HCT116 (cell line): ENCODE measurements around the gene TNFRSF17. TPM values are rescaled to one million over a fixed set of nuclear protein-coding genes. Genes with fewer than 3 reads are reported as not detected.

Source experiments
- ATAC-seq: fragments of 200-7000 bp; cut with Tn5 transposase; 2 replicates; pipeline ENCODE4 v1.9.1; 2020; ENCODE audit warnings: mild to moderate bottlenecking, moderate library complexity
- BruUV-seq: library from RNA; stranded (reverse); fragments of 400-500 nt; replicated peaks from 2 replicates; lab custom pipeline; 2021; lab: Mats Ljungman, UMichigan
- CTCF ChIA-PET: fragments of 300-600 bp; sonication (Branson Sonifier 250); formaldehyde crosslinking; loops from one replicate; lab custom pipeline; 2021; ENCODE audit warnings: antibody characterized with exemption; lab: Charles Lee
- POLR2A ChIA-PET: fragments of 300-600, 350-600 bp; sonication (Branson Sonifier 250); formaldehyde crosslinking; loops from one replicate; lab custom pipeline; 2021; ENCODE audit warnings: antibody characterized with exemption; lab: Charles Lee
- RAD21 ChIA-PET, 2 experiments: fragments of 300-600 bp; sonication (Branson Sonifier 250); formaldehyde crosslinking; loops; one replicate each; lab custom pipeline; 2023; ENCODE audit warnings: low total read pairs in 2 of 2; ENCODE audit not compliant: uncharacterized antibody in 2 of 2, unreplicated experiment in 2 of 2, low non-redundant PET in 1 of 2; lab: Charles Lee
- DNase-seq: peaks from one replicate; pipeline ENCODE4 v3.0.0-alpha.2; 2010; ENCODE audit warnings: low read depth, low spot score
- H2AFZ ChIP-seq: fragments of 200-600 bp; shearing (Covaris generic), sonication (generic); 2 replicates; pipeline ENCODE4 v1.6.1; 2017; ENCODE audit warnings: low read depth, mixed run types, mixed read lengths, antibody characterized with exemption, low read length; ENCODE audit not compliant: poor library complexity, severe bottlenecking
- H3K27ac ChIP-seq: 2 replicates; pipeline ENCODE4 v1.5.1; 2012; ENCODE audit warnings: low read depth, low read length
- H3K27me3 ChIP-seq: fragments of 200-600 bp; sonication (generic); 2 replicates; pipeline ENCODE4 v1.6.1; 2016; ENCODE audit warnings: mixed run types, low read length, mixed read lengths; ENCODE audit not compliant: insufficient read depth
- H3K36me3 ChIP-seq, 2 experiments: fragments of 200-500 bp in 1 of 2; fragments of 200-600 bp in 1 of 2; sonication (Bioruptor generic) in 1 of 2; sonication (generic) in 1 of 2; 2 replicates each; pipeline versions ENCODE4 v1.5.1 to v1.6.1; 2014 to 2016; ENCODE audit warnings: low read length in 2 of 2, inconsistent platforms in 1 of 2, mixed read lengths in 1 of 2, mixed run types in 1 of 2; ENCODE audit not compliant: insufficient read depth in 2 of 2, control insufficient read depth in 1 of 2
- H3K4me1 ChIP-seq, 2 experiments: fragments of 200-600 bp in 1 of 2; sonication (generic) in 1 of 2; 2 replicates each; pipeline versions ENCODE4 v1.5.1 to v1.6.1; 2012 to 2017; ENCODE audit warnings: low read length in 2 of 2, inconsistent platforms in 1 of 2, mild to moderate bottlenecking in 1 of 2, mixed read lengths in 1 of 2, mixed run types in 1 of 2, moderate library complexity in 1 of 2; ENCODE audit not compliant: insufficient read depth in 2 of 2, control insufficient read depth in 1 of 2
- H3K4me2 ChIP-seq: fragments of 200-600 bp; sonication (generic); 2 replicates; pipeline ENCODE4 v1.6.1; 2017; ENCODE audit warnings: mixed run types, low read length, mixed read lengths
- H3K4me3 ChIP-seq, 2 experiments: fragments of 200-600 bp in 1 of 2; sonication (generic) in 1 of 2; replicated peaks in 1 of 2; 2 replicates each; pipeline ENCODE4 v1.5.1; 2011 to 2016; ENCODE audit warnings: low read length in 2 of 2, control low read depth in 1 of 2, low read depth in 1 of 2, mild to moderate bottlenecking in 1 of 2, mixed read lengths in 1 of 2, mixed run types in 1 of 2
- H3K79me2 ChIP-seq: fragments of 200-600 bp; sonication (generic); 2 replicates; pipeline ENCODE4 v1.6.1; 2017; ENCODE audit warnings: mild to moderate bottlenecking, mixed run types, low read length, moderate library complexity, mixed read lengths; ENCODE audit not compliant: insufficient read depth
- H3K9ac ChIP-seq: fragments of 200-600 bp; sonication (generic); 2 replicates; pipeline ENCODE4 v1.6.1; 2016; ENCODE audit warnings: low read length, mixed read lengths
- H3K9me2 ChIP-seq: fragments of 200-600 bp; sonication (generic), shearing (Covaris generic); 2 replicates; pipeline ENCODE4 v1.6.1; 2017; ENCODE audit warnings: mixed run types, mild to moderate bottlenecking, moderate library complexity; ENCODE audit not compliant: insufficient read depth
- H3K9me3 ChIP-seq, 2 experiments: fragments of 200-500 bp in 1 of 2; fragments of 200-600 bp in 1 of 2; sonication (Bioruptor generic) in 1 of 2; sonication (generic) in 1 of 2; 2 replicates each; pipeline ENCODE4 v1.6.1; 2014 to 2017; ENCODE audit warnings: low read length in 2 of 2, mixed read lengths in 2 of 2, inconsistent platforms in 1 of 2, low read depth in 1 of 2, mild to moderate bottlenecking in 1 of 2, mixed run types in 1 of 2, moderate library complexity in 1 of 2; ENCODE audit not compliant: control insufficient read depth in 1 of 2, insufficient read depth in 1 of 2
- H4K20me1 ChIP-seq: fragments of 200-600 bp; sonication (generic), shearing (Covaris generic); 2 replicates; pipeline ENCODE4 v1.6.1; 2017; ENCODE audit warnings: mixed run types, mild to moderate bottlenecking, moderate library complexity; ENCODE audit not compliant: insufficient read depth
- ATF3 ChIP-seq: IDR thresholded peaks from 2 replicates; pipeline ENCODE4 v1.6.1; 2012
- CBX3 ChIP-seq: IDR thresholded peaks from 2 replicates; pipeline ENCODE4 v1.6.1; 2012; ENCODE audit warnings: low read depth
- CEBPB ChIP-seq: IDR thresholded peaks from 2 replicates; pipeline ENCODE4 v1.6.1; 2012; ENCODE audit warnings: low read depth
- CTCF ChIP-seq, 3 experiments: fragments of 200-600 bp in 1 of 3; sonication (generic) in 1 of 3; IDR thresholded peaks in 2 of 3; conservative IDR thresholded peaks in 1 of 3; 2 replicates each; pipeline ENCODE4 v1.5.1; 2012 to 2017; ENCODE audit warnings: low read depth in 2 of 3, low read length in 2 of 3, antibody characterized with exemption in 1 of 3, borderline replicate concordance in 1 of 3, control low read depth in 1 of 3, mild to moderate bottlenecking in 1 of 3, mixed read lengths in 1 of 3, mixed run types in 1 of 3, moderate library complexity in 1 of 3; ENCODE audit not compliant: insufficient read depth in 1 of 3
- EGR1 ChIP-seq: IDR thresholded peaks from 2 replicates; pipeline ENCODE4 v1.6.1; 2012; ENCODE audit warnings: low read depth
- EZH2 ChIP-seq: fragments of 200-600 bp; sonication (generic); IDR thresholded peaks from 2 replicates; pipeline ENCODE4 v1.6.1; 2017; ENCODE audit warnings: antibody characterized with exemption, mixed run types
- EZH2phosphoT487 ChIP-seq: fragments of 200-600 bp; IDR thresholded peaks from 2 replicates; pipeline ENCODE4 v1.6.1; 2018; ENCODE audit warnings: antibody characterized with exemption, borderline replicate concordance
- FOSL1 ChIP-seq: IDR thresholded peaks from 2 replicates; pipeline ENCODE4 v1.6.1; 2012; ENCODE audit warnings: low read depth
- POLR2AphosphoS5 ChIP-seq: IDR thresholded peaks from 2 replicates; pipeline ENCODE4 v1.6.1; 2011; ENCODE audit warnings: mild to moderate bottlenecking, low read depth, low read length, moderate library complexity
- REST ChIP-seq: IDR thresholded peaks from 2 replicates; pipeline ENCODE4 v1.6.1; 2012; ENCODE audit warnings: low read depth
- SIN3A ChIP-seq: IDR thresholded peaks from 2 replicates; pipeline ENCODE4 v1.6.1; 2012; ENCODE audit warnings: low read depth
- TCF7L2 ChIP-seq: IDR thresholded peaks from 2 replicates; pipeline ENCODE4 v1.7.0; 2011; ENCODE audit warnings: borderline replicate concordance, inconsistent platforms; ENCODE audit not compliant: insufficient read depth, insufficient read length; ENCODE audit errors: extremely low read depth
- ZBTB33 ChIP-seq: IDR thresholded peaks from 2 replicates; pipeline ENCODE4 v1.6.1; 2011; ENCODE audit warnings: mild to moderate bottlenecking, low read length, moderate library complexity; ENCODE audit not compliant: insufficient replicate concordance; ENCODE audit errors: extremely low read depth
- intact Hi-C: fragments of 100-400 bp; cut with micrococcal nuclease; formaldehyde crosslinking; loops from 2 replicates; pipeline ENCODE4 v1.10.0; 2022
- total RNA-seq: library from RNA; stranded (reverse); gene quantifications from one replicate; pipeline ENCODE4 v1.2.1, GENCODE V29; 2021; ENCODE audit not compliant: unreplicated experiment

Gene TNFRSF17
- total RNA-seq, 1 experiment from 2014 or later, result not detected

- TF ChIP-seq CTCF (IDR thresholded peaks at IDR 0.05 in 2 of 3, conservative IDR thresholded peaks at IDR 0.05 in 1 of 3; ENCODE audit: borderline replicate concordance in 1 of 3, insufficient read depth in 1 of 3, low read depth in 2 of 3, low read length in 2 of 3), result no peak
- no peak for TF ChIP-seq CBX3
- no peak for TF ChIP-seq CEBPB
Observed at GRCh38 chr16:11992586-11993524, 27.8 kb downstream of the TNFRSF17 start (continued).

- Histone ChIP-seq H3K9me3 (no peaks in the 10 kb centered on the region), H3K9ac (no peak overlapping the region), H3K36me3 (no peaks in the 10 kb centered on the region), H3K9me2 (no peaks in the 10 kb centered on the region), H3K4me3 (no peak overlapping the region), H4K20me1 (no peaks in the 10 kb centered on the region), H3K4me1 (no peaks in the 10 kb centered on the region), H2AFZ (no peak overlapping the region), H3K27me3 (no peaks in the 10 kb centered on the region), H3K79me2 (no peaks in the 10 kb centered on the region), H3K4me2 (no peak overlapping the region), H3K27ac (no peak overlapping the region)
- no TSS peak for BruUV-seq
- ATAC-seq, result peak; percentile 36; the same call in 1 of the 2 replicates
- intact Hi-C loops, result no loop called here
- ChIA-PET CTCF (no interaction called here), RAD21 (no interaction called here), POLR2A (interaction anchor here (1.0 kb wide), 1 partner anchor 18 kb away, joined by 3 read pairs; the partner anchor contains the start of gene SNX29)
- DNase-seq, result no peak
- TF ChIP-seq REST, result no peak
- TF ChIP-seq POLR2AphosphoS5, result no peak
- no peak for TF ChIP-seq FOSL1
- TF ChIP-seq EZH2phosphoT487, result no peak
- no peak for TF ChIP-seq EGR1
- TF ChIP-seq ZBTB33, result no peak
- TF ChIP-seq ATF3, result no peak
- TF ChIP-seq SIN3A, result no peak
- TF ChIP-seq TCF7L2, result no peak
- no peak for TF ChIP-seq EZH2
Observed at GRCh38 chr16:11994143-11995119, 29.4 kb downstream of the TNFRSF17 start.
